ENCODE measurements around the gene KLF16. TPM values are rescaled to one million over a fixed set of nuclear protein-coding genes. Genes with fewer than 3 reads are reported as not detected.

Gene KLF16
- total and polyA plus RNA-seq, 10 of the 15 experiments (the other 5 are each of a cell fraction or from before 2014, with no cell fraction given) = 0.03 to 41.2 (median 2.6) TPM

DNA sequence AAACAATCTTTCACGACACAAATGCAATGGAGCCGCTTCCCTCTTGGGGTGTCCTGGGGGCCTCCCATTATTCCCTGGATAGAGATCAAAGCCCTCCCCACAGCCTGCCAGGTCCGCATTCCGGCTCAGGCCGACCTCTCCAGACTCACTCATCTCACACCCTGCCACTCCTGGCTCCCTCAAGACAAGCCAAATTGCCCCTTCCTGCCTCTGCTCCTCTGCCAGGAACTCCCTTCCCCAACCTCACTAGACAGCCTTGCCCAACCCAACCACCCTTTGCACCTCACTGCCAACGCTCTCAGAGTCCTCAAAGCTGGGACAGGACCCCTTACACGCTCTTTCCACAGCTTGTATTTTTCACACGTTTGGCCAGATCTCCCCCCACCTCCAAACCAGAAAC is 20.4 kb upstream of the KLF16 start:
- intact Hi-C loops (cut with micrococcal nuclease; ENCODE audit: unreplicated experiment) = no loop called here
- no peaks in the 10 kb centered on the region for H3K9me3 ChIP-seq (replicated peaks; ENCODE audit: control insufficient read depth, insufficient read depth, low read length)
- ChIA-PET POLR2A (interaction anchor here (0.8 to 2.7 kb wide), 2 partner anchors 9 to 20 kb away, joined by 3 to 9 read pairs; no protein-coding TSS in a partner anchor), CTCF (interaction anchor here (2.4 kb wide), 1 partner anchor 19 kb away, joined by 5 read pairs; no protein-coding TSS in a partner anchor), RAD21 (ENCODE audit: unreplicated experiment) (interaction anchor here (0.5 to 1.5 kb wide), 2 partner anchors 11 to 19 kb away, joined by 4 to 7 read pairs; no protein-coding TSS in a partner anchor), SMC1A (ENCODE audit: uncharacterized antibody, unreplicated experiment) (interaction anchor here (2.0 kb wide), 1 partner anchor 21 kb away, joined by 6 read pairs; no protein-coding TSS in a partner anchor)
- H3K4me1 ChIP-seq (ENCODE audit: control insufficient read depth, insufficient read depth, low read length) = peaks cover 21% of the 10 kb centered on the region
- DNase-seq (ENCODE audit: low read depth, low spot score) = no peak
- H4K20me1 ChIP-seq (ENCODE audit: control insufficient read depth, insufficient read depth) = peaks cover 9% of the 10 kb centered on the region; the same call in 1 of the 2 replicates
- peak overlapping the region; percentile 27; the same call in 1 of the 2 replicates for H3K27ac ChIP-seq (ENCODE audit: control insufficient read depth, insufficient read depth)
- H3K79me2 ChIP-seq (ENCODE audit: control insufficient read depth, insufficient read depth, low read length) = peaks cover 34% of the 10 kb centered on the region
- peak overlapping the region; percentile 99 for H3K4me3 ChIP-seq
- TF ChIP-seq MXI1 (IDR thresholded peaks at IDR 0.05; ENCODE audit: low read depth, low read length) (no peak), ZSCAN29 (IDR thresholded peaks at IDR 0.05) (no peak), JUNB (IDR thresholded peaks at IDR 0.05) (no peak), ATF7 (IDR thresholded peaks at IDR 0.05; ENCODE audit: low read depth) (no peak), HDAC6 (IDR thresholded peaks at IDR 0.05; ENCODE audit: unreplicated experiment) (no peak)
- peak; percentile 17 for ATAC-seq
- H2AFZ ChIP-seq (ENCODE audit: control insufficient read depth, low read depth, low read length) = no peak overlapping the region
- WGBS (ENCODE audit: insufficient coverage, insufficient replicate concordance, low lambda C conversion rate, missing lambda C conversion rate) = 26% methylated on average over 8 of the region's 8 CpGs
- H3K9ac ChIP-seq (ENCODE audit: control insufficient read depth, insufficient read depth, low read length) = peak overlapping the region; percentile 96
- H3K4me2 ChIP-seq (ENCODE audit: control insufficient read depth, insufficient read depth) = peak overlapping the region; percentile 86
- BruUV-seq (replicated peaks) = no TSS peak
- no peaks in the 10 kb centered on the region for H3K27me3 ChIP-seq (replicated peaks in 1 of 2; ENCODE audit: control insufficient read depth in 2 of 2, insufficient read depth in 2 of 2, low read length in 1 of 2)
- no peak for FAIRE-seq
- peaks cover 0 to 6% of the 10 kb centered on the region in 2 experiments; a peak in 2 of 4 replicates for H3K36me3 ChIP-seq (ENCODE audit: control insufficient read depth in 2 of 2, insufficient read depth in 2 of 2, low read length in 1 of 2)
- in situ Hi-C loops (cut with MboI) = no loop called here
